ENCODE data around the gene NR6A1. TPM values are rescaled to one million over a fixed set of nuclear protein-coding genes. Genes with fewer than 3 reads are reported as not detected.

NR6A1 gene
- total and polyA plus RNA-seq, 2 of the 13 experiments (the other 11 are each of a cell fraction or from before 2014, with no cell fraction given), result 28.1 to 31.5 TPM

GRCh38 chr9:124479371-124479770, 291.7 kb downstream of the NR6A1 start:
- WGBS (ENCODE audit: low lambda C conversion rate), result 59% methylated on average over 3 of the region's 16 CpGs
- POLR2A ChIA-PET, result no interaction called here

GRCh38 chr9:124478354-124478753, 292.8 kb downstream of the NR6A1 start:
- no peak overlapping the region for H3K4me2 ChIP-seq (ENCODE audit: low read depth, low read length)
- DNase-seq (ENCODE audit: low spot score) (no peak), ATAC-seq (peak; percentile 12), FAIRE-seq (no peak)
- WGBS (ENCODE audit: low lambda C conversion rate), result 48% methylated on average over 6 of the region's 12 CpGs
- intact Hi-C loops (cut with micrococcal nuclease; ENCODE audit: unreplicated experiment), result loop anchor here (5.0 kb wide), 1 partner anchor 59 kb away; no protein-coding TSS in a partner anchor
- H2AFZ ChIP-seq (ENCODE audit: low read length), result no peak overlapping the region
- H3K4me3 ChIP-seq (replicated peaks in 1 of 3; ENCODE audit: insufficient read depth in 1 of 3, low read depth in 2 of 3, low read length in 3 of 3), result no peak overlapping the region
- no peaks in the 10 kb centered on the region for H3K79me2 ChIP-seq (ENCODE audit: insufficient read depth, low read length)
- no peaks in the 10 kb centered on the region for H3K36me3 ChIP-seq (replicated peaks in 1 of 2; ENCODE audit: control insufficient read depth in 1 of 2, insufficient read depth in 2 of 2, low read length in 2 of 2)
- no peaks in the 10 kb centered on the region for H4K20me1 ChIP-seq (ENCODE audit: insufficient read depth, low read length)
- peaks cover 4 to 51% of the 10 kb centered on the region in 2 experiments for H3K27me3 ChIP-seq (ENCODE audit: control insufficient read depth in 1 of 2, insufficient read depth in 2 of 2, low read length in 2 of 2)
- peaks cover 34% of the 10 kb centered on the region for H3K4me1 ChIP-seq (ENCODE audit: insufficient read depth, low read length)
- H3K9me3 ChIP-seq (ENCODE audit: low read length), result no peaks in the 10 kb centered on the region
- in situ Hi-C loops (cut with HindIII; ENCODE audit: extremely low pct_ligation_motif_present, low pct_unique_long_range_greater_than_20kb), result no loop called here
- ChIA-PET POLR2A (no interaction called here), CTCF (ENCODE audit: low intra/inter-chr PET ratio, low total read pairs) (no interaction called here)
- no peak overlapping the region for H3K27ac ChIP-seq (ENCODE audit: extremely low read length, insufficient read depth, low read length)
- BruUV-seq (replicated peaks), result no TSS peak
- H3K9ac ChIP-seq (ENCODE audit: insufficient read depth, low read depth, low read length), result no peak overlapping the region
- TF ChIP-seq MED8 (CRISPR knock-in tag; IDR thresholded peaks at IDR 0.05; ENCODE audit: insufficient replicate concordance) (no peak), ZNF576 (CRISPR knock-in tag; IDR thresholded peaks at IDR 0.05) (no peak), GLI4 (CRISPR knock-in tag; IDR thresholded peaks at IDR 0.05; ENCODE audit: borderline replicate concordance) (no peak), ONECUT2 (CRISPR knock-in tag; IDR thresholded peaks at IDR 0.05) (no peak), TAF15 (IDR thresholded peaks at IDR 0.05; ENCODE audit: low read depth, low read length, poor library complexity, severe bottlenecking) (no peak), MNT (IDR thresholded peaks at IDR 0.05) (no peak), MBD4 (IDR thresholded peaks at IDR 0.05; ENCODE audit: borderline replicate concordance, low read length) (no peak), ATM (IDR thresholded peaks at IDR 0.05; ENCODE audit: borderline replicate concordance) (no peak), SUZ12 (IDR thresholded peaks at IDR 0.05; ENCODE audit: low read depth, low read length) (no peak), ZBTB20 (CRISPR knock-in tag; IDR thresholded peaks at IDR 0.05; ENCODE audit: borderline replicate concordance, low read depth) (no peak)

More at GRCh38 chr9:124479371-124479770, 291.7 kb downstream of the NR6A1 start:
- H3K9ac ChIP-seq (ENCODE audit: insufficient read depth, low read depth, low read length), result no peak overlapping the region
- no peaks in the 10 kb centered on the region for H4K20me1 ChIP-seq (ENCODE audit: insufficient read depth, low read length)
- FAIRE-seq (no peak), DNase-seq (ENCODE audit: low spot score) (no peak), ATAC-seq (peak; percentile 1; the same call in 1 of the 3 replicates)
- TF ChIP-seq TGIF2 (CRISPR knock-in tag; IDR thresholded peaks at IDR 0.05) (no peak), AGO1 (IDR thresholded peaks at IDR 0.05; ENCODE audit: low read depth, low read length, poor library complexity, severe bottlenecking) (peak; percentile 43)
- CTCF ChIA-PET (ENCODE audit: low intra/inter-chr PET ratio, low total read pairs), result no interaction called here
- peaks cover 31% of the 10 kb centered on the region for H3K4me1 ChIP-seq (ENCODE audit: insufficient read depth, low read length)
- H3K4me3 ChIP-seq (replicated peaks in 1 of 3; ENCODE audit: insufficient read depth in 1 of 3, low read depth in 2 of 3, low read length in 3 of 3), result no peak overlapping the region
- in situ Hi-C loops (cut with HindIII; ENCODE audit: extremely low pct_ligation_motif_present, low pct_unique_long_range_greater_than_20kb) (no loop called here), intact Hi-C loops (cut with micrococcal nuclease; ENCODE audit: unreplicated experiment) (loop anchor here (5.0 kb wide), 1 partner anchor 58 kb away; no protein-coding TSS in a partner anchor)
- H3K9me3 ChIP-seq (ENCODE audit: low read length), result no peaks in the 10 kb centered on the region
- no peaks in the 10 kb centered on the region for H3K36me3 ChIP-seq (replicated peaks in 1 of 2; ENCODE audit: control insufficient read depth in 1 of 2, insufficient read depth in 2 of 2, low read length in 2 of 2)
- no peak overlapping the region for H2AFZ ChIP-seq (ENCODE audit: low read length)
- peaks cover 4 to 44% of the 10 kb centered on the region in 2 experiments; a peak in 4 of 5 replicates for H3K27me3 ChIP-seq (ENCODE audit: control insufficient read depth in 1 of 2, insufficient read depth in 2 of 2, low read length in 2 of 2)
- H3K27ac ChIP-seq (ENCODE audit: extremely low read length, insufficient read depth, low read length), result no peak overlapping the region
- no peaks in the 10 kb centered on the region for H3K79me2 ChIP-seq (ENCODE audit: insufficient read depth, low read length)
- no TSS peak for BruUV-seq (replicated peaks)
- H3K4me2 ChIP-seq (ENCODE audit: low read depth, low read length), result no peak overlapping the region
